Activated T-helper 17 cell treated with anti-CD3 and anti-CD28 coated beads, Interleukin-2, amount 50 U/mL, for 72 hours (primary cell): Measurements from ENCODE around the gene PHACTR1. TPM values are rescaled to one million over a fixed set of nuclear protein-coding genes. Genes with fewer than 3 reads are reported as not detected.

ENCODE experiments used
- ATAC-seq: fragments of 150-1000 bp; cut with Tn5 transposase; replicated peaks from 2 replicates; pipeline ENCODE4 v1.10.0; 2021; ENCODE audit warnings: mild to moderate bottlenecking, moderate library complexity
- H3K27ac Mint-ChIP-seq: one replicate; pipeline ENCODE4 v1.8.0; 2022; ENCODE audit warnings: mixed read lengths
- H3K27me3 Mint-ChIP-seq: one replicate; pipeline ENCODE4 v1.8.0; 2022; ENCODE audit warnings: mixed read lengths
- H3K36me3 Mint-ChIP-seq: one replicate; pipeline ENCODE4 v1.8.0; 2022; ENCODE audit warnings: low read depth, mild to moderate bottlenecking, mixed read lengths
- H3K4me1 Mint-ChIP-seq: one replicate; pipeline ENCODE4 v1.8.0; 2022; ENCODE audit warnings: mixed read lengths
- H3K4me3 Mint-ChIP-seq: one replicate; pipeline ENCODE4 v1.8.0; 2022; ENCODE audit warnings: mild to moderate bottlenecking, mixed read lengths
- H3K9me3 Mint-ChIP-seq: one replicate; pipeline ENCODE4 v1.8.0; 2022; ENCODE audit warnings: mixed read lengths
- total RNA-seq, 2 donors: library from RNA; stranded (reverse); gene quantifications; one replicate each; pipeline ENCODE4 v1.2.3, GENCODE V29; 2022

The PHACTR1 gene
- total RNA-seq, 2 donors from 2014 or later: 0.05 to 1.5 TPM

DNA sequence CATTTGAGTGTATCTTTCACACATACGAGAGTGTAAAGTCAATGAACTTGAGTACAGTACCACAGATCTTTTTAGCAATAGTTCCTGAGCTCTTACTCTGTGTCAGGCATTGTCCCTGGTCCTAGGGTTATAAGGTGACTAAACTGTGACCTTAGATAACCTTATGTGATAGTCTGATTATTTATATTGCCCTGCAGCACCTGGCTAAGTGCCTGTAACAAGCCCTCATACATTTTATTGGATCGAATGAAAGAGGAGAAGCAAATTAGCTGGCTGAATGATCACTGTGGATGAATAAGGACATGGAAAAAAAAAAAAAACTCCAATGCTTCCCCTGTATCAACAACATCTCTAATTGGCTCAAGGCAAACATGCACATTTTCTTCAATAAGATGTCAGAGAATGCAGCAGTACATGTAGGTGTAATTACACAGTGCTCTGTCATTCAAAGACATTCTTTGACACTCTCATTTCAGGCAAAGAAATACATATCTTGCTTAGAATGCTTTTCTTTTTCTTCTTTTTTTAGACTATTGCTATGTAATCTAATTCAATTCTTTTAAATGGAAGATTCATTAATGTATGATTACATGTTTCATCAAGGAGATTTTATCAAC, 153.4 kb downstream of the PHACTR1 start:
- H3K4me3 Mint-ChIP-seq: no peak overlapping the region
- no peak for ATAC-seq

DNA sequence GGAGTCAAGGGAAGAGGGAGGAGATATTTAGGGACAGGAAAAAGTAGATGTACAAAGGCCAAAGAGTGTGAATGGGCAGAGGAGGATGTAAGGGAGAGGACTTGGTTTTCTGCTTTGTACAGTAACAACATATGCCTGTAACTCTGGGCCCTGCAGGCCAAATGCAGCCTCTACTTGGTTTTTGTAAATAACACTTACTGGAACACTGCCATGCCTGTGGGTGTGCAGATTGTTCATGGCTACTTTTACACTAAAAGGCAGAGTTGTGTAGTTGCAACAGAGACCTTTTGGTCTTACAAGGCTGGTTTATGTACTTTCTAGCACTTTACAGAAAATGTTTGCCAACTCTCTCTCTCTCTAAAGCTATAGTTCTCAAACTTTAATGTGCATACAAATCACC, 157.1 kb downstream of the PHACTR1 start:
- Mint-ChIP-seq H3K36me3 (no peaks in the 10 kb centered on the region), H3K27me3 (peaks cover 22% of the 10 kb centered on the region), H3K4me3 (no peak overlapping the region), H3K27ac (no peak overlapping the region), H3K9me3 (no peaks in the 10 kb centered on the region), H3K4me1 (no peaks in the 10 kb centered on the region)
- ATAC-seq: no peak

More for the DNA sequence above, 153.4 kb downstream of the PHACTR1 start:
- Mint-ChIP-seq H3K4me1 (no peaks in the 10 kb centered on the region), H3K27me3 (peaks cover 13% of the 10 kb centered on the region), H3K9me3 (no peaks in the 10 kb centered on the region), H3K27ac (no peak overlapping the region), H3K36me3 (no peaks in the 10 kb centered on the region)

DNA sequence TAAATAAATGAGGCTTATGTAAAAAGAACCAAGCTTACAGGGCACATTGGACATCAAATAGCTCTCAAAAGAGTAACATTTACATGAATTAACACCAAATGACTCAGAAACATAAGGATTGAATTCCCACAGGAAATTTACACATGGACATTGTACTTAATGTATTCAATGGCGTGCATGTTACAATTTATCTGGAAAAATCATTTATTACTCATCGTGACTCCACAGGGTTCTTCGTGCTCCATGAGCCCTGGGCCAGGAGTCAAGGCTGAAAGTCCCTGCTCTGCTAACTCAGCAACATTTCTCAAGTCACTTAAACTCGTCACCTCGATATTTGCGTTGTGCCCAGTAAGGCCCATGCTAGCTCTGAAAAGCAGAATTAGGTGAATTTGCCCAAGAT, 158.5 kb downstream of the PHACTR1 start:
- H3K36me3 Mint-ChIP-seq: no peaks in the 10 kb centered on the region
- H3K4me1 Mint-ChIP-seq: no peaks in the 10 kb centered on the region
- H3K27me3 Mint-ChIP-seq: peaks cover 25% of the 10 kb centered on the region
- H3K9me3 Mint-ChIP-seq: no peaks in the 10 kb centered on the region
- ATAC-seq: no peak
- H3K4me3 Mint-ChIP-seq: no peak overlapping the region
- H3K27ac Mint-ChIP-seq: no peak overlapping the region

DNA sequence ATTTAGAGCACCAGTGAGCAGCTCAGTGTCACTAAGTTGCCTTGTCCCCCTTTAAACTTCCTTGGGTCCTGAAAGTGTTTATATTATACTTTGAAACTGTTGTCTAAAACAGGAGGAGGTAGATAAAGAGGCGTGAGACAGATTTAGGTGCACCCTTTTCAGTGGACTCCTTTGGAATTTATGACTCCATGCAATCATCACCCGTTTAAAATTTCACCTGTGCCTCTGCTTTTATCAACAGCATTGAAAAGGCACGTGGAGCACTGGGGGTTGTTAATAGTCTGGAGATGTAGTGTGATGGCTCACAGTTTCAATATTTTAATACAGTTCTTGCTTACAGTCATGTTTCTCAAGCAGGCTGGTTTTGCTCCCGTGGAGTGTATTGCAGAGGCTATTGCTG, 162.2 kb downstream of the PHACTR1 start:
- no peaks in the 10 kb centered on the region for H3K9me3 Mint-ChIP-seq
- no peaks in the 10 kb centered on the region for H3K36me3 Mint-ChIP-seq
- H3K27me3 Mint-ChIP-seq: peaks cover 17% of the 10 kb centered on the region
- H3K4me3 Mint-ChIP-seq: no peak overlapping the region
- H3K27ac Mint-ChIP-seq: no peak overlapping the region
- no peaks in the 10 kb centered on the region for H3K4me1 Mint-ChIP-seq
- no peak for ATAC-seq

DNA sequence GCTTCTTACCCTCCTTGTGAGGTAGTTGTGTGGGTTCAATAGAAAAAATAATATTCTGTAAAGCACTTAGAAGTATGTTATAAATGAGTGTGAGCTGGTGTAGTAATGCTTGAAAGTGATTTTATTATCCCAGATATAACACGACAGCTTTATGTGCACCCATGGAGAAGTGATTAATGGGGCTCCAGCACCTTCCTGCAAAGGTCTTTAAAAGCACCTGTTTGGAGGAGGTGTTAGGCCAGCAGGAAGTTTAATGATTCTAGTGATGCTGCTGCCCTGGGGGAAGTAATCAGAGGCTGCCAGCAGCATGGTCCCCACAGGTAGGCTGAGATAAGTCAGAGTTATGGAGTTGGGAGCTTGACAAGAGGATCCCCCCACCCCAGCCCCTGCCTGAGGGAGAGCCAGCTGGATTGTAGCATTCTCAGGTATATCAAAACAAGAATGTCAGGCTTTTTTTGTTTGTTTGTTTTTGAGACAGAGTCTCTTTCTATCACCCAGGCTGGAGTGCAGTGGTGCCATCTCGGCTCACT, 166.3 kb downstream of the PHACTR1 start:
- Mint-ChIP-seq H3K27me3 (peaks cover 15% of the 10 kb centered on the region), H3K36me3 (no peaks in the 10 kb centered on the region), H3K27ac (no peak overlapping the region), H3K4me1 (no peaks in the 10 kb centered on the region), H3K9me3 (no peaks in the 10 kb centered on the region), H3K4me3 (no peak overlapping the region)
- ATAC-seq: no peak

DNA sequence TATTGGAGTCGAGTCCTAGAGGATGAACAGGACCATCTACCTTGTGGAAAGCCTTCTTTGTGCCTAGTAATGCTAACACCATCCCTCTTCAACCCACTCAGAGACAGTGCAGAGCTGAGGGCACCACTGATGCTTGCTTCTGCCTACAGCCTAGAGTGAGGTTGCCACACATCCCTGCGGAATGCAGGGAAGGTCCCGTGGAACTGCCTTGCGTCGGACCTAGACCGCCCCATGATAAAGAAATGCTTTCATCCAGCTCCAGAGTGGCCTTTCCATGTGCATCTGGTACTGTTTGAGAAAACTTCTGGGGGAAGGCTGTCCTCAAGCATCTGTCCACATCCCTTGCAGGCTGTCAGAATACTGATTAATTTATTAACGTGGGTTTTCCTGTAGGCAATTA, 168.4 kb downstream of the PHACTR1 start:
- Mint-ChIP-seq H3K36me3 (no peaks in the 10 kb centered on the region), H3K27me3 (peaks cover 14% of the 10 kb centered on the region), H3K4me3 (no peak overlapping the region), H3K9me3 (no peaks in the 10 kb centered on the region), H3K4me1 (no peaks in the 10 kb centered on the region), H3K27ac (no peak overlapping the region)
- no peak for ATAC-seq

DNA sequence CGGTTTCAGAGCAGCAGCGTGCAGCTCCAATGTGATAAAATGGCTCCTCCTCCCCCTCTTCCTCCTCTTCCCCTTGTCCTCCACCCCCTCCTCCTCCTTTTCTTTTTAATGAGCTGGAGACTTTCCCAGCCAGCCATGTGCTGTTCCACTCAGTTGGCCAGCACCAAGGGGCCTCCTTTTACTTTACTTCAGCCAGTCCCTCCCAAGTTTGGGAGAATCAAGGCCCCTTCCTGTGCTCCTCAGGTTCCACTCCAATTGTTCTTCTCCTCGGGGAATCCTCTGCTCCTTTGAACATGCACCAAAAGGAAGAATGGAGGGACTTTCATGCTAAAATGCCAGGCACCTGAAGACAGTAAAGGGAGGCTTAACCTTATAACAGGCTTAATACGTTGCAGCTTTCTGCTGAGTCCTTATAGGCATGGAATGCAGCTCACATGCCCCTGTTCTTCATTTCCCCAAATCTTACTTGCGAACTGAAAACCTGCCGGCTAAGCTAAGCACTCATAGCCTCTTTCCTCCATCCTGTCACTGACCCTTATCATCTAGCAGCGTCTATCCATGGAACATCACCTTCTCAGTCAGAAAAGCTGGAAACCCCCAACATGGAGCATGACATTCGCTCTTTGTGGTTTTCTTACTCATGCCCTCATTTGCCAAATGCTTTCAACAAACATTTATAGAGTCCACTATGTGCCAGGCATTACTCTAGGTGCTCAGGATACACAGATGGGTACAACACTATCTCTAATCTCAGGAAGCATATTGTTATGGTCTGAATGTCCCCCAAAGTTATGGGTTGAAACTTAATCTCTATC, 170.6 kb downstream of the PHACTR1 start:
- Mint-ChIP-seq H3K27me3 (peaks cover 19% of the 10 kb centered on the region), H3K36me3 (no peaks in the 10 kb centered on the region), H3K9me3 (peaks cover 4% of the 10 kb centered on the region), H3K27ac (no peak overlapping the region), H3K4me3 (no peak overlapping the region), H3K4me1 (no peaks in the 10 kb centered on the region)
- no peak for ATAC-seq

DNA sequence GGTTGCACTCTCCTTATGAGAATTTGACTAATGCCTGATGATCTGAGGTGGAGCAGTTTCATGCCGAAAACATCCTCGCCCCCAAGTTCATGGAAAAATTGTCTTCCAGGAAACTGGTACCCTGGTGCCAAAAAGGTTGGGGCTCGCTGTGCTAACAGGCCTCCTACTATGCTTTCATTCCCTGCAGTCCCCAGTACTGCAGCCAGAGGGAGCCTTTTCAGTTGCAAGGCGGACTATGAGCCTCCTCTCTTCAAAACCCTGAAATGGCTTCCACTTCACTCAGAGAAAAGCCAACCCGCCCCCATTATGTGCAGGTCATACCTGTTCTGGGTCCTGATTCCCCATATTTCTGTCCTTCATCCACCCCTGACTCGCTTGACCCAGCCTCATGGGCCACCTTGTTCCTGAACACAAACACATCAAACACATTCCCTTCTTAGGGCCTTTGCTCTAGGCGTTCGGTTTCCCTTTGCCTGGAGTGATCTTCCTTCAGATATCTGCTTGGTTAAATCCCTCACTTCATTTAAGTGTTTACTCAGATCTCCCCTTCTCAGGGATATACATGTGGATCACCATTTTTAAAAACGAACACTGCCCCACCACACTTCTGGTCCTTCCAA, 173.7 kb downstream of the PHACTR1 start:
- Mint-ChIP-seq H3K4me1 (no peaks in the 10 kb centered on the region), H3K27me3 (peaks cover 19% of the 10 kb centered on the region), H3K36me3 (no peaks in the 10 kb centered on the region), H3K4me3 (no peak overlapping the region), H3K27ac (no peak overlapping the region), H3K9me3 (peaks cover 4% of the 10 kb centered on the region)
- ATAC-seq: no peak

DNA sequence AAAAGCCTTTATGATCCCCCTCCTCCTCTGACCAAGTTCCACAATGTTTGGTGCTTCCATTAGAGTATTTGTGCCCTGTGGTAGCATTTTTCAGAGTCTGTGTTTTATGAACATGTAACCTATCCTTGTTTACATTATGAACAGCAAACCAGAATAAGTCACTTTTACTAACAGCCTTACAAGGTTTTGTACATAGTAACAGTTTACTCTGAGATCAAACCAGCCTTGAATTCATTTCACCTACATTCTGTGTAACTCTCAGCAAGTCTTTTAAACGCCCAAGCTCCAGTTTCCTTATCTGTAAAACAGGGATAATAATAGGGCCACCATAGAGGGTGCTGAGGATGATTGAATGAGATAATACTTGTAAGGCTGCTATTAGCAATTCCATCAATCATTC, 175.0 kb downstream of the PHACTR1 start:
- H3K4me3 Mint-ChIP-seq: no peak overlapping the region
- no peaks in the 10 kb centered on the region for H3K4me1 Mint-ChIP-seq
- H3K27ac Mint-ChIP-seq: no peak overlapping the region
- no peaks in the 10 kb centered on the region for H3K36me3 Mint-ChIP-seq
- ATAC-seq: no peak
- peaks cover 4% of the 10 kb centered on the region for H3K9me3 Mint-ChIP-seq
- peaks cover 22% of the 10 kb centered on the region for H3K27me3 Mint-ChIP-seq

DNA sequence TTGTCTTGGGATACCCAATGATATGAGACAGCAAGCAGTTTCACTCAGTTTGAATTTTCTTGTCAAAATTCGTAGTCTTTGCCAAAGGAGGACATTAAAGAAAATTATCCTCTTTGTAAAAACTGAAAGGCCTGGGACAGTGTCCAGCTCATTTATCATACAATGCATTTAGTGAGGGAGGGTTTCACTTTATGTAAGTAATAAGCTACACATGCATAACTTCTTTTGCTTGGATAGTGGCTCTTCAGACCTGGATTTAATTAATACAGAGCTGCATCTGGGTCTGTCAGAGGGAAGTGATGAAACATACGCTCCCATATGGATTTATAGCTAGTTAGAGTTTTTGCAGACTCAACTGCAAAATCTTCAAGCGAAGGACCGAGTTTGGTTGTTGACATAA, 175.6 kb downstream of the PHACTR1 start:
- no peaks in the 10 kb centered on the region for H3K4me1 Mint-ChIP-seq
- peaks cover 4% of the 10 kb centered on the region for H3K9me3 Mint-ChIP-seq
- no peak overlapping the region for H3K27ac Mint-ChIP-seq
- peaks cover 24% of the 10 kb centered on the region for H3K27me3 Mint-ChIP-seq
- H3K36me3 Mint-ChIP-seq: no peaks in the 10 kb centered on the region
- ATAC-seq: no peak
- no peak overlapping the region for H3K4me3 Mint-ChIP-seq

DNA sequence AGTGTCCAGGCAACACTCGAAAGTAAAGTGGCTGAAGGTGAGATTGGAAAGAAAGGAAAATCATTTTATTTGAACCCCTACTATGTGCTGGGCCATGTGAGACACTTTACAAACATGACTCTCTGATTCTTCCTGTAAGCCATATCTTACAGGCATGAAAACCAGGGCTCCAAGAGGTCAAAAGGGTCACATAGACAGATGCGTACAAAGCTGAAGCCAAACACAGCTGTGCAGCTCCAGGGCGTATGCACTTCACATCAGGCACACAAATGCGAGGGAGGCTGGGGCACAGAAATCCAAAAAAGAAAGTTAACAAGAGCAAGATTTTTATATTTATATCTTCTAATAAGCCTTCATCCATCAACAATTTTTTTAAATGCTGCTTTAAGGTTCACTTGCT, 176.5 kb downstream of the PHACTR1 start:
- no peak for ATAC-seq
- H3K4me3 Mint-ChIP-seq: no peak overlapping the region
- H3K36me3 Mint-ChIP-seq: no peaks in the 10 kb centered on the region
- H3K4me1 Mint-ChIP-seq: no peaks in the 10 kb centered on the region
- H3K27me3 Mint-ChIP-seq: peaks cover 26% of the 10 kb centered on the region
- no peak overlapping the region for H3K27ac Mint-ChIP-seq
- H3K9me3 Mint-ChIP-seq: peaks cover 4% of the 10 kb centered on the region

DNA sequence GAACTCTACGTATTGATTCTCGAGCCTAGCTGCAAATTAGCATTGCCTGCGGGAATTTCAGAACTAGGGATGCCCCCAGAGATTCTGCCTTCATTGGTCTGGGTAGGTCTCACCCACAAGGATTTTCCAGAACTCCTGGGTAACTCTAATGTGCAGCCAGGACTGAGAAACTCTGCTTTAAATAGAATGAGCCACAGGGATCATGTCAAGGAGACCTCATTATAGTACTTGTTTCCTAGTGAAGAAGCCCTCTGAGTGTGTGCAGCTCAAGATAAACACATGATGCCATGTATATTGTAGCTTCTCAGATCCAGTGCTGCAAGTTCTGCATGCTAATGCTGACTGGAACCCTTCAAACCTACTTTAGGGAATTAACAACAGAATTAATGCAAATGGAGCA, 179.2 kb downstream of the PHACTR1 start:
- no peaks in the 10 kb centered on the region for H3K36me3 Mint-ChIP-seq
- no peak overlapping the region for H3K4me3 Mint-ChIP-seq
- H3K9me3 Mint-ChIP-seq: peaks cover 2% of the 10 kb centered on the region
- ATAC-seq: no peak
- H3K27ac Mint-ChIP-seq: no peak overlapping the region
- H3K27me3 Mint-ChIP-seq: peaks cover 31% of the 10 kb centered on the region
- no peaks in the 10 kb centered on the region for H3K4me1 Mint-ChIP-seq

DNA sequence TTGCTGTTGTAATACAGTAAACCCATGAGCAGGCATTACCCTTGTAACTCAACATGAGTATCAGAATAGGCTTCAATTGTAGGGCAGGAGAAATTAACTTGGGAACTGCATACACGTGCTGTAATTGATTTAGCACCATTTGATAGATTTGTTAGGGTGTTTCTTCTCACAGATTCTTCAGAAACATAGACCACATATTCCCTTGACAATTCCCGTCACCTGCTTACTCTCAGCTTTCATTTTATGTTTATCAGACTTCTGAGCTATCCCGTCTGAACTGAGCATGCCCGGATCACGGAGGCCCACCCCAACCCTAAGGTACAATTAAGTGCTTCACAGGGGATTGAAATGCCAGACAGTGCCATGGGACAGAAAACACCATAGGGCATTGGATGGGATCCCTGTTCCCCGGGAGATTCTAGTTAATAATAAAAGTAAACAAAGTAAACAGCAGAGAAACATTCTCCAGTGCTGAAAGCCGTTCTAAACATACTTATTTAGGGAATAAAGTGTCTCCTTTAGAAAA, 179.7 kb downstream of the PHACTR1 start:
- Mint-ChIP-seq H3K9me3 (no peaks in the 10 kb centered on the region), H3K27me3 (peaks cover 35% of the 10 kb centered on the region), H3K27ac (no peak overlapping the region), H3K36me3 (no peaks in the 10 kb centered on the region), H3K4me3 (no peak overlapping the region), H3K4me1 (no peaks in the 10 kb centered on the region)
- no peak for ATAC-seq

DNA sequence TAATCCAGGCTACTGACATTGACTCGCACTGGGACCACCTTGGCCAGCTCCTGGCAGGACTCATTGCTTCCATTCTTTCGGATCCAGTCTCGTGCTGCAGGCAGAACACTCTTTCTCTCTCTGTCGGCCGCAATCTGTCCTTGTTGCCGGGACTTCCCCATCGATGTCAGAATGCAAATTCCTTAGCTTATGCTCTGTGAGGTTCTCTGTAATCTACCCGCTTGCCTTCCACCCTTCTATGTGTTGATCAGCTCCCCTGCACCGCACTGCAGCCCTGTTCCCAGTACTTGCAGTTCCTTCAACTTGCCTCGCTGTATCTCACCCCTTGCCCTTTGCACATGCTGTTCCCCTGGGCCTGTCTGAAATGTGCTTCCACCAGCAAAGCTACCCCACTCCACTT, 182.0 kb downstream of the PHACTR1 start:
- no peak overlapping the region for H3K4me3 Mint-ChIP-seq
- H3K4me1 Mint-ChIP-seq: no peaks in the 10 kb centered on the region
- no peaks in the 10 kb centered on the region for H3K9me3 Mint-ChIP-seq
- no peaks in the 10 kb centered on the region for H3K36me3 Mint-ChIP-seq
- ATAC-seq: no peak
- H3K27me3 Mint-ChIP-seq: peaks cover 35% of the 10 kb centered on the region
- H3K27ac Mint-ChIP-seq: no peak overlapping the region
